Mononuclear cell (primary cell): Measurements from ENCODE around the gene CIPC. TPM values are rescaled to one million over a fixed set of nuclear protein-coding genes. Genes with fewer than 3 reads are reported as not detected.
A peak's percentile ranks its signal among the peaks of the same experiment; 100 is the strongest.

ENCODE experiments used
- H3K27me3 ChIP-seq: 2 replicates; pipeline ENCODE4 v1.6.0; 2011; ENCODE audit warnings: low read length, control low read depth; ENCODE audit not compliant: insufficient read depth
- H3K4me1 ChIP-seq: 2 replicates; pipeline ENCODE4 v1.5.1; 2011; ENCODE audit warnings: mild to moderate bottlenecking, low read length, control low read depth; ENCODE audit not compliant: insufficient read depth
- H3K4me3 ChIP-seq: 2 replicates; pipeline ENCODE4 v1.5.1; 2011; ENCODE audit warnings: mild to moderate bottlenecking, low read length, moderate library complexity
- H3K9me3 ChIP-seq: 2 replicates; pipeline ENCODE4 v1.5.1; 2011; ENCODE audit warnings: low read depth, mild to moderate bottlenecking, control low read depth, low read length
- total RNA-seq: library from RNA; depleted of rRNA; stranded (reverse); fragments of >200 nt; gene quantifications from one replicate; pipeline ENCODE4 v1.2.3, GENCODE V29; 2012

CIPC gene
- total RNA-seq, 1 donor, result 10.9 TPM

GRCh38 chr14:77124345-77125280 lies 26.6 kb downstream of the CIPC start:
- H3K4me3 ChIP-seq, result peak overlapping the region; percentile 24
- peaks cover 28% of the 10 kb centered on the region for H3K27me3 ChIP-seq
- peaks cover 57% of the 10 kb centered on the region for H3K4me1 ChIP-seq
- no peaks in the 10 kb centered on the region for H3K9me3 ChIP-seq

- no peaks in the 10 kb centered on the region for H3K9me3 ChIP-seq
- H3K4me3 ChIP-seq, result no peak overlapping the region
- H3K27me3 ChIP-seq, result peaks cover 28% of the 10 kb centered on the region
- H3K4me1 ChIP-seq, result peaks cover 50% of the 10 kb centered on the region
These were observed 27.3 kb downstream of the CIPC start for GRCh38 chr14:77125281-77125801.

DNA sequence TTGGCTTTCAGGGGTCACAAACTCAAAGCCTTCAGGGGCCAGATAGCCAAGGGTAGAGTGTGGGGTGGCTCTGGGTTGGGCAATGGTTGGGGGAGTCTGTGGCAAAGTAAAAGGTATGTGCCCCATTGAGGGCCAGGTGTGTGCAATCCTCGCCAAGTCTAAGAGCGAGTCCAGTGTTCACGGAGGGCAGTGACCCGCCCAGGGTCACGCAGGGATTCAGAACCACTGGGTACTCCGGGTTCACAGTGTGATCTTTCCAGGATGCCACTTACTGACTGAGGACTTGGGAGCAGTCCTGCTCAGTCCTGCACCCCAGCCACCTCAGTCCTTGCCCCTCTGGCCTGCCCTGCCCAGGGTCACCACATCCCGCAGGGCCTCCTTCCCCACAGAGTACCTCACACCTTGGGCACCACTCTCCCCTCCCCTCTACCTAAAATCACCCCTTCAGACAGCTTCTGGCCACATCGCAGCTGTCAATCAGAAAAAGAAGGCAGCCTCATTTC lies 27.8 kb downstream of the CIPC start:
- peaks cover 28% of the 10 kb centered on the region for H3K27me3 ChIP-seq
- H3K9me3 ChIP-seq, result no peaks in the 10 kb centered on the region
- H3K4me3 ChIP-seq, result no peak overlapping the region
- peaks cover 45% of the 10 kb centered on the region for H3K4me1 ChIP-seq

GRCh38 chr14:77126461-77126990 lies 28.5 kb downstream of the CIPC start:
- peaks cover 38% of the 10 kb centered on the region for H3K4me1 ChIP-seq
- H3K9me3 ChIP-seq, result no peaks in the 10 kb centered on the region
- peaks cover 28% of the 10 kb centered on the region for H3K27me3 ChIP-seq
- no peak overlapping the region for H3K4me3 ChIP-seq

- H3K9me3 ChIP-seq, result no peaks in the 10 kb centered on the region
- peaks cover 28% of the 10 kb centered on the region for H3K27me3 ChIP-seq
- peaks cover 20% of the 10 kb centered on the region for H3K4me1 ChIP-seq
- no peak overlapping the region for H3K4me3 ChIP-seq
These were observed 30.4 kb downstream of the CIPC start for GRCh38 chr14:77128414-77128891.

GRCh38 chr14:77130386-77130785 lies 32.3 kb downstream of the CIPC start:
- Histone ChIP-seq H3K4me3 (no peak overlapping the region), H3K9me3 (no peaks in the 10 kb centered on the region), H3K27me3 (peaks cover 24% of the 10 kb centered on the region), H3K4me1 (peaks cover 2% of the 10 kb centered on the region)

- no peaks in the 10 kb centered on the region for H3K4me1 ChIP-seq
- H3K27me3 ChIP-seq, result peaks cover 18% of the 10 kb centered on the region
- no peaks in the 10 kb centered on the region for H3K9me3 ChIP-seq
- no peak overlapping the region for H3K4me3 ChIP-seq
These were observed 33.1 kb downstream of the CIPC start for GRCh38 chr14:77131206-77131605.

GRCh38 chr14:77131871-77132486 lies 33.9 kb downstream of the CIPC start:
- no peaks in the 10 kb centered on the region for H3K4me1 ChIP-seq
- H3K27me3 ChIP-seq, result peaks cover 20% of the 10 kb centered on the region
- no peak overlapping the region for H3K4me3 ChIP-seq
- H3K9me3 ChIP-seq, result no peaks in the 10 kb centered on the region

- peaks cover 30% of the 10 kb centered on the region for H3K27me3 ChIP-seq
- no peaks in the 10 kb centered on the region for H3K4me1 ChIP-seq
- no peak overlapping the region for H3K4me3 ChIP-seq
- no peaks in the 10 kb centered on the region for H3K9me3 ChIP-seq
These were observed 35.8 kb downstream of the CIPC start for GRCh38 chr14:77133720-77134338.

DNA sequence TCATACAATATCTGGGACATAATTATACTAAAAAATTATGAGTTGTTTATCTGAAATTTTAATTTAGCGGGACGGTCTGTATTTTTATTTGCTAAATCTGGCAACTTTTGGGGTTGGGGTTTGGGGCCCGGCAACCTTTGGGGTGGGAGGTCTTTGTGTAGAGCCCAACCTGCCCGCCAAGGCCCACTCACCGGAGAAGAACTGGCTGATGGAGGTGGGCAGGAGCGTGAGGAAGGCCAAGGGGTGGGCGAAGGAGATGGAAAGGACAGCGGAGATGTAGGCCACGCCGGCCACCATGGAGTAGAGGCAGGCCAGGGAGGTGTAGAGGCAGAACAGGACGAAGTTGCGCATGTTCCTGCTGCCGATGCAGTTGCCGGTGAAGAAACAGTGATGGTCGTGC lies 41.0 kb downstream of the CIPC start:
- peaks cover 5% of the 10 kb centered on the region for H3K4me1 ChIP-seq
- no peaks in the 10 kb centered on the region for H3K9me3 ChIP-seq
- no peak overlapping the region for H3K4me3 ChIP-seq
- peaks cover 69% of the 10 kb centered on the region for H3K27me3 ChIP-seq

DNA sequence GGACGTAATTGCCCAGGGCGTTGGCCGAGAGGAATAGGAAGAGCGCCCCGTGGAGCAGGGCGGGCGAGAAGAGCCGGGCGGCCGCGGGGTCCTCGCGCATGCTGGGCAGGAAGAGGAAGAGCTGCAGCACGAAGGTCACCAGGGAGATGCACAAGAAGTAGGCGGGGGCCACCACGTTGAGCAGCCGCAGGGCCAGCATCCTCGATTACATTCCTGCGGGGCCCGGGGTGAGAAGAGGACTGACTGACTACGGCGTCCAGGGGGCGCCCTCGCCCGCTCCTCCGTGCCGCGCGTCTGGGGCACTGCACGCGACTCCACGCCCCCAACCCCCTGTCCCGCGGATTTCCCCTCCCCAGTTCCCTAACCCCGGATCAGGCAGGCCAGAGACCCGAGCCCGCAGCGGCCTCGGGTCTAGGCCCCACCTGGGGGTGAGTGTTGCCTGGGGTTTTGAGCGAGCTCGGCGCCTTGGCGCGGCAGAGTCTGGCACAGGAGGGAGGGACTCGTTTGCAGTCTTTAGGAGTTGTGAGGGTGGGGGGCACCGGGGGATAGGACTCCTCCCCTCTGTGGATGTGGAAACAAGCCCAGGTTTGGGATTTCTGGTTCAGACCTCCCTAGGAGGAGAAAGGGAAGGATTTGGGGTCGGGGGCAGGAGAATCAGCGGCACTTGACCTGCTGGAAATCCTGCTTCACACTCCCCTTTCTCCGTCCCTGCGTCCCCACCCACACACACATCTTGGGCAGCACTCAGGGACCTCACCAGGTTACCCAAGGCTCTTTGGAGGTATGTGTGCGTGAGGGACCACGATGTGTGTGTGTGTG lies 41.7 kb downstream of the CIPC start:
- Histone ChIP-seq H3K4me3 (no peak overlapping the region), H3K4me1 (peaks cover 5% of the 10 kb centered on the region), H3K27me3 (peaks cover 69% of the 10 kb centered on the region), H3K9me3 (no peaks in the 10 kb centered on the region)

DNA sequence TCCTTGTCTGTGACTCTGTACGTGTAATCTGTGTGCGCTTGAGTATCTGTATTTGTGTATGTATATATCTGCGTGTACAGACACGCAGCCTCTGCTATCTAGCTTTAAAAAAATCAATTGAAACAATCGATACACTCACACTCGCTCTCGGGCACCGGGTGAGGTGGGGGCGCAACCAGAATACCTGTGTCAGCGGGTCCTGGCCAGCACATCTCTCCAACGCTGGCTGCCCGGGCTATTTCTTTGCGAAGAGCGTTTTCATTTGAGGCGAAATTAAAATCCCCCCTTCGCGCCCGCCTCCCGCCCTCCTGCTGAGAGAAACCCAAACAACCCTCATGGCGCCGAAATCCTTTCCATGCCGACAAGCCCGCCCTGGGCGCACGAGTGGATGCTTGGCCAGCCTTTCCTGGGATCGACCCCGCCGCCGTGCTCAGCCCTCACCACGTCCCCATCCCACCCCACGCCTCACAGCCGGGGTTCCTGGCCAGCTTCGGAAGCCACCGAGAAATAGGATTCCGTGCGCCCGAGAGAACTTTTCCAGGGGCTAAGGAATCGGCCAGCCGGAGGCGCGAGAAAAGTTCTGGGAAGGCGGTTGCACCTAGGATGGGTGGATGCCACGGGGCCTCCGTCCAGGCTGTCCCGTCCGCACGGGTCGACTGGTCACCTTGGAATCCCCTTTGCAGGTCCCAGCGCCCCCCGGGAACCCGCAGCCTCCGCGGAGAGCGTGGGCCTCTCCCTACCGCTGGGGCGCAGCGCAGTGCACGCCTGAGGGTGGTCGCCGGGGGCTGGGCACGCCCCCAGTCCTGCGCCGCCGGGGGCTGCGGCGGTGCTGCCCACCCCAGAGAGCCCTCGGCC lies 42.5 kb downstream of the CIPC start:
- no peak overlapping the region for H3K4me3 ChIP-seq
- H3K9me3 ChIP-seq, result no peaks in the 10 kb centered on the region
- H3K27me3 ChIP-seq, result peaks cover 75% of the 10 kb centered on the region
- peaks cover 5% of the 10 kb centered on the region for H3K4me1 ChIP-seq

DNA sequence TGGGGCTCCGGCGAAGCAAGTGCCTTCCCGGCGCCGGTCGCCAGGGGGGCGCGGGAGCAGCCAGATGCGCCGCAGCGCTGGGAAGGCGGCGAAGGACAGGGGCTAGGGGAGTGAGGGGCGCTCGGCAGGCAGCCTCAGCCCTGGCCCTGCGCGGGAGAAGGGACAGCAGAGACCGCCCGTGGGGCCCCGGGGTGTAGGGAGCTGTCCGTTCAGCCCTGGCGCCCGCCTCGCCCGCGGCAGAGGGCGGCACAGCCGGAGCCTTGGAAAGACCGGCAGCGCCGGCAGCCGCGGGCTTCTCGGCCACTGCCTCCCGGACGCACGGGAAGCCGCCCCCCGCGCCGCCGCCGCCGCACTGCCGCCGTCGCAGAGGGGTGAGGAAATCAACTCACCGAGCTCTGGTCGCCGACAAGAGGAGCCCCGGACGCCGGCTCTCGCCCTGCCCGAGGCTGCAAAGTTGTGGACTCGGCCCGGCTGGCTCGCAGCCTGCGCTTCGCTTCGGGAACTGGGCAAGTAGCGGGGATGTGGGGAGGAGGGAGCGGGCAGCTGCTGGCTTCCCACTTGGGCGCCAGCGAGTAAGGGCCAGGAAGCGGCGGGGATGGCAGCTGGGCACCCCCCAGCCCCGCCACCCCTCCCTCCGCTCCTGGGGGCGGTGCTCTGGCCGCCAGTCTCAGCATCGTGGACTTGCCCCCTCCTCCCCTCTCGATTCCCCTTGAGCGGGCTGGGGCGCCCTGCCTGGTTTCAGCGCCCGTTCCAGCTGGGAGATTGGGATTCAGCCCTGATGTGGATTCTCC lies 43.4 kb downstream of the CIPC start, which contains the start of gene ZDHHC22:
Gene ZDHHC22, minus strand, starts transcription at position 578 of the 791 bp plus-strand sequence. CDS start 2,053 bp downstream, outside the sequence.
- Histone ChIP-seq H3K9me3 (no peaks in the 10 kb centered on the region), H3K27me3 (peaks cover 77% of the 10 kb centered on the region), H3K4me1 (peaks cover 5% of the 10 kb centered on the region), H3K4me3 (no peak within 1 kb of the TSS)
